ENCODE results near the gene BMP5.

Gene BMP5

DNA sequence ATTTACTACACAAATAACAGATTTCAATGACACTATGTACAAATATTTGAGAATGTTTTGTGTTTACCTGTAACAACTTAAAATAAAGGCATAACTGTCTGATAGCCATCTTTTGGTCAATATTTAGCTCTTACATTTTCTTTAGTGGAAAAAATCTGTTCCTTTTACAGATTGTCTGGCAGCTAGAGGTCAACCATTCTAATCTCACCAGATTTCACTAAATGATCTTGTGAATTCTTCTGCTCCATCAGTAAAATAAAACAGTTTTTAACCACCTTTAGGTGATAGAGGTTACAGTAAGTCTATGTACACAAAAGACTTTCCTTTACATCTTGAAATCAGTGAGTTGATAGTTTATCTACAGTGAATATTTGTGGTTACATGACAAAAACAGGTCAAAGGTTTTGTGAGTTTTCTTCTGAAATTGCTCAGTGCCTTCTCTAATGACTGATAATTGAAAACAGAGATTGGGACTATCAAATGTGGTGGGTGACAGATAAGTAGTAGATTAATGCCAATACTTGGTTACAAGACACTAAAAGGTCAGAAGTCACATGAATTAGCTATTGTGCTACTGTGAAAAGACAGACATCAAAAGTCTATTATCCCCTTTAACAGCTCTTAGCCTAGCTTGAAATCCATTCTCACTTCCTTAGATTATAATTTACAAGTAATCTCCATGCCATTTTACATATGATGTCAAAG, 47.4 kb downstream of the BMP5 start:
- Histone ChIP-seq H3K4me3 (ENCODE audit: low read length) (no peak overlapping the region), H3K27ac (ENCODE audit: low read depth, low read length) (no peak overlapping the region), H3F3A (ENCODE audit: control insufficient read depth, insufficient read depth) (no peaks in the 10 kb centered on the region), H3K27me3 (ENCODE audit: control insufficient read depth, low read length) (no peaks in the 10 kb centered on the region), H3K4me2 (ENCODE audit: low read length) (no peak overlapping the region), H3K36me3 (ENCODE audit: control insufficient read depth, low read length) (no peaks in the 10 kb centered on the region), H3K4me1 (ENCODE audit: control insufficient read depth, low read length) (no peaks in the 10 kb centered on the region), H3K79me2 (ENCODE audit: control insufficient read depth, low read length) (no peaks in the 10 kb centered on the region), H3K9me2 (replicated peaks; ENCODE audit: control insufficient read depth, low read length) (no peaks in the 10 kb centered on the region), H4K20me1 (ENCODE audit: control insufficient read depth, insufficient read depth, low read depth, low read length) (no peaks in the 10 kb centered on the region), H3K9me3 (ENCODE audit: control insufficient read depth, insufficient read depth, low read length) (no peaks in the 10 kb centered on the region)
- TF ChIP-seq, protein P1, sequence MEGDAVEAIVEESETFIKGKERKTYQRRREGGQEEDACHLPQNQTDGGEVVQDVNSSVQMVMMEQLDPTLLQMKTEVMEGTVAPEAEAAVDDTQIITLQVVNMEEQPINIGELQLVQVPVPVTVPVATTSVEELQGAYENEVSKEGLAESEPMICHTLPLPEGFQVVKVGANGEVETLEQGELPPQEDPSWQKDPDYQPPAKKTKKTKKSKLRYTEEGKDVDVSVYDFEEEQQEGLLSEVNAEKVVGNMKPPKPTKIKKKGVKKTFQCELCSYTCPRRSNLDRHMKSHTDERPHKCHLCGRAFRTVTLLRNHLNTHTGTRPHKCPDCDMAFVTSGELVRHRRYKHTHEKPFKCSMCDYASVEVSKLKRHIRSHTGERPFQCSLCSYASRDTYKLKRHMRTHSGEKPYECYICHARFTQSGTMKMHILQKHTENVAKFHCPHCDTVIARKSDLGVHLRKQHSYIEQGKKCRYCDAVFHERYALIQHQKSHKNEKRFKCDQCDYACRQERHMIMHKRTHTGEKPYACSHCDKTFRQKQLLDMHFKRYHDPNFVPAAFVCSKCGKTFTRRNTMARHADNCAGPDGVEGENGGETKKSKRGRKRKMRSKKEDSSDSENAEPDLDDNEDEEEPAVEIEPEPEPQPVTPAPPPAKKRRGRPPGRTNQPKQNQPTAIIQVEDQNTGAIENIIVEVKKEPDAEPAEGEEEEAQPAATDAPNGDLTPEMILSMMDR (IDR thresholded peaks at IDR 0.05; ENCODE audit: low read depth, low read length, poor library complexity, severe bottlenecking) = no peak
- TF ChIP-seq EZH2phosphoT487 (IDR thresholded peaks at IDR 0.05; ENCODE audit: borderline replicate concordance, low read length) = no peak

GRCh38 chr6:55826941-55827340, 48.4 kb downstream of the BMP5 start:
- Histone ChIP-seq H3K4me2 (ENCODE audit: low read length) (no peak overlapping the region), H3K9me3 (ENCODE audit: control insufficient read depth, insufficient read depth, low read length) (no peaks in the 10 kb centered on the region), H3K27ac (ENCODE audit: low read depth, low read length) (no peak overlapping the region), H3K79me2 (ENCODE audit: control insufficient read depth, low read length) (no peaks in the 10 kb centered on the region), H3K4me1 (ENCODE audit: control insufficient read depth, low read length) (no peaks in the 10 kb centered on the region), H4K20me1 (ENCODE audit: control insufficient read depth, insufficient read depth, low read depth, low read length) (no peaks in the 10 kb centered on the region), H3K36me3 (ENCODE audit: control insufficient read depth, low read length) (no peaks in the 10 kb centered on the region), H3K27me3 (ENCODE audit: control insufficient read depth, low read length) (no peaks in the 10 kb centered on the region), H3F3A (ENCODE audit: control insufficient read depth, insufficient read depth) (no peaks in the 10 kb centered on the region), H3K4me3 (ENCODE audit: low read length) (no peak overlapping the region), H3K9me2 (replicated peaks; ENCODE audit: control insufficient read depth, low read length) (no peaks in the 10 kb centered on the region)
- TF ChIP-seq, protein P1 (IDR thresholded peaks at IDR 0.05; ENCODE audit: low read depth, low read length, poor library complexity, severe bottlenecking) = no peak
- TF ChIP-seq EZH2phosphoT487 (IDR thresholded peaks at IDR 0.05; ENCODE audit: borderline replicate concordance, low read length) = no peak

DNA sequence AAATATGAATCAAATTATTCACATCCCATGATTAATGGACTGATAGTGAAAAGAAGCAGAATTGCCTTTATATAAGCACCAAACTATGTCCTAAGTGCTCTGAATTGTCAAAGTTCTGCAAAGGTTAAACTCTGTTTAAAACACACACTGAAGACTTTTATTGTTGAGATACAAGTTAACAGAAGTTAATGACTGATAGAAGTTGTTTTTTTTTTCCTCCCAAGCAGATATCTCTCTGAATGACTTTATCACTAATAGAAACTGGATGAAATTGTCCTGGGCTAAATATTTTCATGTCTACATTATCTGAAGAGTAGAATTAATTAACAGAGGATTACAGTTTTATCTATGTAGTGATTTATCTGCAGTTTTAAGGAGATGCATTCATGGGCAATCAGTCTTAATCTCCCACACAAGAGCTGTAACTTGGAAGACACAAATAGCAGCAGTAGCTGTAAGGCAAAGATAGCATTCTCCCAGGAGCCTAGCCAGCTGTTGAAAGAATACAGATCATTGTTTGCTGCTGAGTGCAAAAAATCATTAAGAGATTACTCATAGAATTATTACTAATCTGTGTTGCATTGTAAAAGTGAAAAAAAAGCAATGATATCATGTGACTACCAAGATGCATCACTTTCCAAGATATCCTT, 49.9 kb downstream of the BMP5 start:
- Histone ChIP-seq H4K20me1 (ENCODE audit: control insufficient read depth, insufficient read depth, low read depth, low read length) (no peaks in the 10 kb centered on the region), H3K9me3 (ENCODE audit: control insufficient read depth, insufficient read depth, low read length) (no peaks in the 10 kb centered on the region), H3F3A (ENCODE audit: control insufficient read depth, insufficient read depth) (no peaks in the 10 kb centered on the region), H3K9me2 (replicated peaks; ENCODE audit: control insufficient read depth, low read length) (no peaks in the 10 kb centered on the region), H3K79me2 (ENCODE audit: control insufficient read depth, low read length) (no peaks in the 10 kb centered on the region), H3K36me3 (ENCODE audit: control insufficient read depth, low read length) (no peaks in the 10 kb centered on the region), H3K27me3 (ENCODE audit: control insufficient read depth, low read length) (no peaks in the 10 kb centered on the region), H3K27ac (ENCODE audit: low read depth, low read length) (no peak overlapping the region), H3K4me1 (ENCODE audit: control insufficient read depth, low read length) (no peaks in the 10 kb centered on the region), H3K4me3 (ENCODE audit: low read length) (no peak overlapping the region), H3K4me2 (ENCODE audit: low read length) (no peak overlapping the region)
- TF ChIP-seq, protein P1 (IDR thresholded peaks at IDR 0.05; ENCODE audit: low read depth, low read length, poor library complexity, severe bottlenecking) = no peak
- TF ChIP-seq EZH2phosphoT487 (IDR thresholded peaks at IDR 0.05; ENCODE audit: borderline replicate concordance, low read length) = no peak
